ENCODE data around the gene RAB20.
A peak's percentile ranks its signal among the peaks of the same experiment; 100 is the strongest.

Gene RAB20

GRCh38 chr13:110525328-110526319 is 35.9 kb downstream of the RAB20 start:
- no peak for DNase-seq

GRCh38 chr13:110524541-110525257 is 36.8 kb downstream of the RAB20 start:
- no peak for DNase-seq

GRCh38 chr13:110523838-110524540 is 37.5 kb downstream of the RAB20 start:
- no peak for DNase-seq

GRCh38 chr13:110523180-110523579 is 38.3 kb downstream of the RAB20 start:
- DNase-seq: no peak

- DNase-seq: no peak
Measured at GRCh38 chr13:110522721-110523120, 38.8 kb downstream of the RAB20 start.

GRCh38 chr13:110521946-110522345 is 39.6 kb downstream of the RAB20 start:
- no peak for DNase-seq

GRCh38 chr13:110521296-110521680 is 40.2 kb downstream of the RAB20 start:
- DNase-seq: no peak

GRCh38 chr13:110520431-110521295 is 40.9 kb downstream of the RAB20 start:
- DNase-seq: peak; percentile 36

GRCh38 chr13:110519506-110519905 is 42.0 kb downstream of the RAB20 start:
- no peak for DNase-seq

GRCh38 chr13:110519046-110519445 is 42.5 kb downstream of the RAB20 start:
- DNase-seq: no peak

GRCh38 chr13:110518571-110518970 is 43.0 kb downstream of the RAB20 start:
- no peak for DNase-seq

GRCh38 chr13:110518226-110518525 is 43.3 kb downstream of the RAB20 start:
- no peak for DNase-seq

GRCh38 chr13:110517505-110518225 is 43.9 kb downstream of the RAB20 start:
- no peak for DNase-seq

GRCh38 chr13:110516500-110516899 is 45.0 kb downstream of the RAB20 start:
- no peak for DNase-seq

GRCh38 chr13:110512198-110512740 is 49.3 kb downstream of the RAB20 start:
- DNase-seq: no peak

- no peak for DNase-seq
Measured at GRCh38 chr13:110511509-110512181, 49.9 kb downstream of the RAB20 start.

- peak; percentile 56 for DNase-seq
Measured at GRCh38 chr13:110509971-110510786, 51.3 kb downstream of the RAB20 start.

GRCh38 chr13:110509478-110509926 is 52.0 kb downstream of the RAB20 start:
- no peak for DNase-seq

GRCh38 chr13:110507678-110508381 is 53.7 kb downstream of the RAB20 start:
- no peak for DNase-seq

Data from right hindlimb (tissue), 1 donor.